LHCN-M2 (cell line): ENCODE measurements around the gene PCSK6. TPM values are rescaled to one million over a fixed set of nuclear protein-coding genes. Genes with fewer than 3 reads are reported as not detected.
A peak's percentile ranks its signal among the peaks of the same experiment; 100 is the strongest.

Experiments
- DNase-seq: peaks from one replicate; pipeline ENCODE4 v3.0.0-alpha.2; 2012; ENCODE audit warnings: low read depth
- total RNA-seq: library from RNA; depleted of rRNA; stranded (reverse); fragments of >200 nt; gene quantifications from 2 replicates; pipeline ENCODE4 v1.2.3, GENCODE V29; 2014

The PCSK6 gene
- total RNA-seq, 1 experiment from 2014 or later = 0.52 TPM

DNA sequence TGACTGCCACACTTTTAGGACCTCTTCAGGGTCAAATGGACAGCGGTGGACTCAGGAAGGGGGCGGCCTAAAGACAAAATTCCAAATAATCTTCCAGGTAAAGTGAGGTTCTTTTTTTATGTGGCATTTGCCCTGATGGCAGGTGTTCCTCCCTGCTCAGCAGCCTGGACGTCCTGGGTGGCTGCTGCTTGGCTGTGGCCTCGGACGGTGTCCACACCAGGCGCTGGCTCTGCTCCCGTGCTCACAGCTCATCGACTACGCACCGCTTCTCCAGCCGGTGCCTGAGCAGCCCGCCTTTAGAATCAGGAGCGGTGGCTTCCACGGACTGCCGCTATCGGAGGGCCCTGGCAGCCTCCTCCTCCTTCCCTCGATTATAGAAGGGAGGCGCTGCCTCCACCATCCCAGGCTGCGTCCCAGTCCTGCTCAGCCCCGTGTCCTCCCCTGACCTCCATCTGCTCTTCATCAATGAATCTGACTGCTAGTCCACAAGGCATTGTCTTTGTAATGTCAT is 41.9 kb downstream of the PCSK6 start:
- DNase-seq = no peak

DNA sequence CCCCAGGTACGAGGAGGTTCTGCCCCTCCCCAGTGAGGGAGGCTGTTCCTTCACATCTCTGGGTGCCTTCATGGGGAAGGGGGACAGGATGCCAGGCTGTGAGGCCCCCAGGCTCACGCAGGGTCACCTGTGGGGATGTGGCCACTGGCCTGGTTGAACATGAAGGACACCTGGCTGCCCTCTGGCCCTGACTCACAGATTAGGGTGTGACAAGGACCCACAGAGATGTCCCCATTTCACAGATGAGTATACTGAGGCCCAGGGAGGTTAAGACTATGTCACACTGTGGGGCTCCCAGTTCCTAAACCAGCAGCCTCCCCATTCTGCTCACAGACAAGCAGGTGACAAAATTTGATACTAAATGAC is 42.4 kb downstream of the PCSK6 start:
- DNase-seq = no peak

DNA sequence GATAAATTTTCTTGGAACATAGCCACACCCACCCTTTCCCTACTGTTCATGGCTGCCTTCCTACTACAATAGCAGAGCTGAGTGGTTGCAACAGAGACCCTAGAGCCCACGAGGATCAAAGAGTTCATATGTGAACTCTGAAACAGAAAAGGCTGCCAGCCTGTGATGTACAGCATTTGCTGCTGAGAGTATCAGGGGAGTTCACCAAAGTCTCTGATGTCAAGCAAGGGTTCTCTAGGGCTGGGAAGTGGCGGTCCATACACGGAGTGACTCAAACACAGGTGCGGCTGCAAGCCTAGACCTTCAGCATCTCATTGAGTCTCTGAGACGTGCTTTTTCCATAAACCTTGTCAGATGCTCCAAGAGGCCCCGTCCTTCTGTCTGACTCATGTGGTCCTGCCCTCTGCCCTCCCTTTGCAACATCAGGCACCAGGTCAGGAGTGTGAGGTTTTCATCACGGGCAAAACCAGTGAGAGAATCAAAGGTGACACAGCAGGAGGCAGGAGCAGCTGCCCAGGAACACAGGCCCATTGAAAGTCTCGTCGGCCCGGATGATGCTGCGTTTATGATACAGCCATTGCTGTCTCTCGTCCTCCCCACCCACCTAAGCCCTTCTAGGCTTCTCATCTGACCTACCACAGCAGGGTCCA is 42.9 kb downstream of the PCSK6 start:
- DNase-seq = no peak

DNA sequence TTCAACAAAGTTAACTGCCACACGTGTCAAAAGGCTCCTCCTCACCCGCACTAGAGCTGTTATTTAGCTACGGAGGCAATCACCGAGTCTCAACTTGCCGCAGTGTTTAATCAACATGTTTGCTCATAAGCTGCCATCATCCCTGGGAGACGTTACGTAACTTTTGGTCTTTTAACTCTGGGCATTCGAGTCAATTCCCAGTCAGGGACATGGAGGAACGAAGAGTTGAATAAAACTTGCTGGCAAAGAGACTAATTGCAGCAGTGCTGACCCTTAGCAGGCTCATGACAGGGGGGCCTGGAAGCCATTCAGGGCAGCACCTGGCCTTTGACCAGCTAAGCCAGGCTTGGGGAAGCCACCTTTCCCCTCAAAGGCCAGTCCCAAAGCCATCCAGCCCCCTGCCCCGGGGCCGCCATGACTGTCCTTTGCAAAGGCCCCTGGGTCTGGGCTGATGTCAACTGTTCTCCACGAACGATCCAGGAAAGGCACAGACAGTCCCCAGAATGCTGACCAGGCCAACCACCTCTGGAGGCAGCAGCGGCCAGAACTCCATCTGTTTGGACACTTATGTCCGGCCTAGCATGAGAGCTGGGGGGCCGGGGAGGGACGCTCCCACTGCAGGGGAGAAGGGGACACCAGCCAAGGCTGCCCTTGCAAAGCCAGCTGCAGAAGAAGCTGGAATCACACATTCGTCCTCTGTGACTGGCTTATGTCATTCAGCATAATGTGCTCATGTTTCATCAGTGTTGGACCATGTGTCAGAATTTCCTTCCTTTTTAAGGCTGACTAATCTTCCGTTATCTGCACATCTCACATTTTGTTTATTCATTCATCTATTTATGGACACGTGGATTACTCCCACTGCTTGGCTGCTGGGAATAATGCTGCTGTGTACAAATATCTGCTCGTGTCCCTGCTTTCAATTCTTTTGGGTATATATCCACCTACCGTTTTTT is 43.7 kb downstream of the PCSK6 start:
- peak; percentile 18 for DNase-seq

DNA sequence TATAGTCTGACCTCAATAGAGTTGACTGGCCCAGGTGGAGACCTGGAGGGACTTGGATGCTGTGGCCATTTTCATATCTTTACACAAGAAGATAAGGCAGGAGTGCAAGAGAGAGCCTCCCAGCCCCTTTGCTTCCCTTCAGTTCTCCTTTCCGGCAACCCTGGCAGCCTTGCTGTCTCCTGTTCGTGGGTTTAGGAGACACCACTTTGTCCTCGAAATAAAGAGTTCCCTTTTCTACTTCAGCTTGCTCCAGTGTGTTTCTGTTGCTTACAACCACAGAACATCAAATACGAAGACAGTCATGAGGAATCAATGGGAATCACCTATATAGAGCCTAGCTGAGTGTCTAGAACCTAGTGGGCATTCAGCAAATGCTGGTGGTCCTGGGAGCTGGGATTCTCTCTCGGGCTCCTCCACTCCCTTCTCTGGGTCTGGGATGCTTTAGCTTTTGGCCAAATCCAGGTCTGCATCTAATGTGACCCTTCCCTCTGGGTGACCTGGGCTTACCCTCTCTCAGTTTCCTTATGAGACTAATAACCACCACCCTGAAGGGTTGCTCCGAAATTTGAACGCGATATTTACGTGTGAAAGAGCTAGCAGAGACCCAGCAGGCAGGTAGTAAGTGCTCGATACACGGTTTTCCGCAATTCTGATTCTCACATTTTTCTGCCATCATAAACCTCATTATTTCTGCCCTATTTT is 44.5 kb downstream of the PCSK6 start:
- DNase-seq = no peak

DNA sequence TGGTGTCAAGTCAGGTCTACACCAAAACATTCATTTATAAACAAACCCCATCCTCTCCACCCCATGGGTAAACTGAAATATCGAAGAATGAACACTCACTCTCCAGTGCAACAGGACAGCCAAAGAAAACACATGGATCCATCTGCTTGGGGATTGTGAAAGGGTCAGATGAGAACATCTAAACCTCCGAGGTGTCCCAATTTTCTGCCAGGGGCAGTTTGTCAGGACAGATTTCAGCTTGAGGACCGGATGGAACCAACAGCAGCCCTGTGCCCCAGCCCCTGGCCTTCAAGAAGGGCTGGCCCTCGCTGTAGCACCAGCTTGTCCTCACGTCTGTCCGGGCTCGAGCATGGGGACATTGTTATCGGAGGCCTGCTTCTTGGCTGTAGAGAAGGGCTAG is 45.5 kb downstream of the PCSK6 start:
- no peak for DNase-seq

DNA sequence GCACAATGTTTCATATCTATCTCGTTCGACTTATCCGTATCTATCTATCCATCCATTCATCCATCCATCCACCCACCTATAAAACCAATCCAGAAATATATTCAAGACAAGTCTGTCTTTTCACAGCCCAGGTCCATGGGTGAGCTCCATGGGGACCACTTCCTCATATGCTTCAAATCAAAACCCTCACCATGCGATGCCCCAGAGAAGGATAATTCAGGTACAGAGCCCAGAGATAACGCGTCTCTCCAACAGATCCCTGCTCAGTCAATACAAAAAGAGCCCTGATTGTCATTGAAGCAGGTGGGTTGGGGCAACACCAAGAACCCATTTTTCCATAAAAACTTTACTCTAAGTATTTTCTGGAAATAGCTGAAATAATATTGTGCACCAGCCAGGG is 47.2 kb downstream of the PCSK6 start:
- no peak for DNase-seq

DNA sequence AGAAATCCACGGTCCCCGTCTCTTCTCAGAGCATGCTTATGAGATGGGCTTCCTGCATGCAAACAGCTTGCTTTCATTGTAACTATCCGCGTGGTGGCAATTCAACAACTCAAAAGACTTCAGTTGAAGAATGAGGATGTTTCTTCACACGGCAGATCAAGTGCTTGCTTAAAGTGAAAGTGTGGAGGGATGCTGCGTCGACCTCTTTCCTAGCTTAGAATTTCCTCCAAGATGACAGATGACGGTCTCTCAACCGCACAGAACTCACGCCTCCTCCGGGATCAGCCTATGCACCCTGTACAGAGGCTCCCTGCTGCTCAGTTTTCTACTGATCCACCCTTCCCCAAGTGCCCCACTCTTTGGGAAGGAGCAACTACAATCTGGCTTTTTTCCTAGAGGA is 47.8 kb downstream of the PCSK6 start:
- no peak for DNase-seq

DNA sequence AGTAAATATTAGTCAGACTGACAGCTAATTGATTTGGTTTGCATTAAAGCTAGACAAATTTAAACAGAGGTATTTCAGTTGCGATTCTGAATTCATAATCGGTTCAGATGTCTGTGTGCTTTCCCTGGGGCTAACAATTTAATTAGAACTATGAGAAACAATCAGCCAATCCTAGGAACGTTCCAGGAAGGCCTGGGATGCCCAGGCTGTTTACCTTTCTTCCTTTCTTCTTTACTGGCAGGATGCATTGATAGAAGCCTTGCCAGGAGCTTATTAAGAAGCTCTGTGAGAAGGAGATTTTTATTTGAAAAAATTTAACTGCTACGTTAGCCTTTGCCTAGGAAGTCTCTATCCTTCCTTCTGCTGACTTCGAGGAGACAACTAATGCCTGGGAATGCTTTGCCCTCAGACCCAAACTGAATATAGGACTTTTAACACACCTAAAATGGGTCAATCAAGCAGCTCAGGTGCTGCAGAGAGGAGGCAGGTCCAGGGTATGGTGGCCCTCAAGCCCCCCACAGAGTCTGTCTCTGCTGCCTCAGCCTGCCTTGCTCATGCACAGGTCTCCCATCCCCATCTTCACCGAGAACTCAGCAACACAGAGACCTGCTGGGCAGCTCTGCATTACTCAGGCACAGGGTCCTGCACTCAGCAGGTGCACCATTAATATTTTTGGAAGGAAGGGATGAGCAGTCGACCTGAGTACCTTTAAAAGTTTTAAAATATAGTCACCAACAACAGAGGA is 48.5 kb downstream of the PCSK6 start:
- no peak for DNase-seq

DNA sequence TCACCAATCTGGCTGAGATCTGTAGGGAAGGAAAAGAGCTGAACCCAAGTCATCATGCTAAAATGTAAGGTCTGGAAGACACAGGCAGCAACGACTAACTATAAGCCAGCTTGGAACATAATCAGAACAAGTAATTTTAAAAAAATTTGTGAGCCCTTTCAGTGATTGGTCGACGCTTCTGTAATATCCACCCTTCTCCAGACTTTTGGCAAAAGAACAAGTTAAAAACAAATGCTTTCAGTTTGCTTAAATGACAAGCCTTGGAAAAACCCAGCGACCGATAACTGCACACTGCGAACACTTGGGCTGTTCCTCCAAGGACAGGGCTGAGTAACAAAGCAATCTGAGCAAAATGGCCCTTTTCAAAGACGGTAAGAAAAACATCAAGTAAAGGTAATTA is 49.6 kb downstream of the PCSK6 start:
- no peak for DNase-seq

DNA sequence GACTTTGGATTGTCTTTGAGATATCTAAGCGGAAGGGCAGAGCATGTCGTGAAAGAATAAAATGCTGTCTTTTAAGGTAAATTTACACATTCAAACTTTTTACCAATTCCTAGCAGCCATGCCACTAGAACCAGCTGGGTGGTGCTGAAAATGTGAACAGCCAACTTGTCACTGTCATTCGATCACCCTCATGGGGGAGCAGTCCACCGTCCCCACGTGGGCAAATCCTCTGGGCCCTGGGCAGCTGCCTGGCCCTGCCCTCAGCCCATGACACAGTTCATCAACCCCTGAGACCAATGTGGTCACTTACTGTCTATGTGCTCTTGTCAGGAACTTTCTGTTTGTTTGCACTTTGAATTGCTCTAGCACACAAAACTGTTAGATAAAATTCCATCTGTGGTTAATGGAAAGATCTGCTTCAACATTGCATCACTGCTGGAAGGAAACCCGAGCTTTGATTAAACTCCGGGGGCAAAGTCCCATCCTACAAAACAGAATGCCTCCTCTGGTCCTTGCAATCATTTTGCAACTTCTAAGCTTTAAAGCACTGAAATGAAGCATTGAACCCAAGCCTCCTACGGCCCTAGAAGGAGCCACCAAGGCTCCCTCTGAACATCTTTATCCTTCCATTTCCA is 50.1 kb downstream of the PCSK6 start:
- no peak for DNase-seq

DNA sequence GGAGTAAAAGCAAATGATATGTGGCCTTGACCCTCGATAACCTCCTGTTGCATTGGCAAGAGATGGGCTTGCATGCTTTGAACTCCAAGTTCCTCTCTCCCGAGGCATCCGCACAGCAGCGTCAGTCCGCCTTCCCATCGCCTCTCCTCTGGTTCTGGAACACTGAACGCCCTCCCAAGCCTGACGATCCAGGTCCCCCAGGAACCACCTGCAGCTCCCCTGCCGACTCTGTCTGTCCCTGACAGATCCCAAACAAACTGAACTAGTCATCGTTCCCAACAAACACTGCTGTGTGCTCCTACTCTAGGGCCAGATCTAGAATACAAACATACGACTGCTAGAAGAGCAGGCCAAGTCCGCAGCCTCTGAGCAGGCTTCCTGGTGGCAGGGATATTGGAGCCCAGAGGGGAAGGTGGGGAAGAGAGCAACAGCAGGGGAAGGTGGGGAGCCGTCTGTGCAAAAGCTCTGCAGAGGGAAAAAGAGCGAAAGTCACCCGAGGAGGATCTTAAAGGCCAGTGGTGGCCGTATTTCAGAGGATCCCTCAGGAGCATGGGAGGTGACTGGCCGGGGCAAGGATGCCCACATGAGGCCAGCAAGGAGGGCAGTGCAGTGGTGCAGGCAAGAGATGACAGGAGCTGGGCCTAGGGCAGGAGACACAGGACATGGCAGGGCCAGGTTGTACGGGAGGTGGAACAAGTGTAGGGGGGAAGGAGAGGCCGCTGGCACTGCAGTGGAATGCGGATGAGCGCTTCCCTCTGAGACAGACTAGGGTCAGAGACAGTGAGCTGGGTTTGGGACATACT is 50.8 kb downstream of the PCSK6 start:
- DNase-seq = no peak

DNA sequence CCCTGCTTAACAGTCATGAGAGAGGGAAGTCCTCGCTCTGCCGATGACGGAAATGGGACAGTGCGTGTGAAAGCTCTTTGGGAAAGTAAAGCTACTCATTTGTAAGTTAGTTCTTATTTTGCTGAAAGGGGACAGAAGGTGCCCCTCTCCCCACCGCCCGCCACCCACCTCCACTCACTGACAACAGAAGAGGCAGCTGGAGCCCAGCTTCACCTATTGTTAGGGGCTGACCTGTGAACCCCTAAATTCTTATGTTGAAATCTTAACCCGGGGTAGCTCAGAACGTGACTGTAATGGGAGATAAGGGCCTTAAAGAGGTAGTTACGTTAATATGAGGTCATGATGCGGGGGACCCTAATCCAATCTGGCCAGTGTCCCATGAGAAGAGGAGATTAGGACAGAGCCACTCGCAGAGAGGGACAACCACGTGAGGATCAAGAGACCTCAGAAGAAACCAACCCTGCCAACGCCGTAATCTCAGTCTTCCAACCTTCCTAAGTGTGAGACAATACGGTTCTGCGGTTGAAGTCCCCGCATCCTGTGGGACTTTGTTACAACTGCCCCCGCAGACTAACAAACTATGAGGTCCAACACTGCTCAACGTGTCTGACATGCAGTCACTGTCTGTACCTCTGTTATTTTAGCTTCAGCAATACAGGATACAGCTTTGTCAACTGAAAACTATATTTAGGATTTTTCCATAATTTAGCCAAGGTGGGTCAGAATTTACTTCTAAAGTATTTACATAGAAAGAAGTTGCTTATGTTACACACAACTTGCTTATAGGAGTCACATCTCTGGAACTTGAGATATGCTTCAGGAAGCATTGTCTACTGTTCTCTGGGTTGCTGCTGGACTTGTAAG is 51.7 kb downstream of the PCSK6 start:
- DNase-seq = no peak

DNA sequence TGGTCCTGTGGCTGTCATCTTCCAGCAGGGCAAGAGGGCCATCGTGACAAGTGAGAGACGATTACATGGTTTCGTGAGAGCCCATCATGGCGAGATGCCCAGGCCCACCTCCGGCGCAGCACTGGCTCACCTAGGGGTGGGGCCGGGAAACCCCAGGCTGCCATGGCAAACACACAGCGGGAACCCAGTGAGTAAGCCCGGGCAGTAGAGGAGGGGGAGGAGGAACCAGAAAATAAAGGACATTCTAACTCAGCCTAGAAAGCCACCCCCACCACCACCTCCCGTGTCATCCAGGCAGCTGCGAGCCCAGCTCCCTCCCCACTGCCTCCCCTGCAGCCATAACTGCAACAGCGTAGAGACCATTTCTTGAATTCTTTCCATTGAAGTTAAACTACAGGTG is 52.3 kb downstream of the PCSK6 start:
- no peak for DNase-seq

DNA sequence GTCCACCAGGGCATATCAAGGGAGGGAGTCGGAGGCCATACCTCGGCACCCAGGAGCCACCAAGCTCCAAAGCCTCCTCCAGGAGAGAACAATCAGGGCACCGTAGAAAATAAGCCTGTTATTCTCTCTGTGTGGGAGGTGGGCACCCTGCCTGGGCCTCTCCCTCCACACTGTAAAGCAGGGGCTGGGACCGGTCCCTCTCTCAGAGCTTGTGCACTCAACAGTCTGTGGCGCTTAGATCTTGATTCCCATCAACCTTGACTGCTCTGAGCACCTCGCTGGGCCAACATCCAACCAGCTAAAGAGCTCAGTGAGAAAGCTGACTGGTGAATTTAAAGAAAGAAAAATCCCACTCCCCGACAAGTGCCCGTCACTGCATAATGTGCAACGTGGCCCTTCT is 53.0 kb downstream of the PCSK6 start:
- DNase-seq = no peak

DNA sequence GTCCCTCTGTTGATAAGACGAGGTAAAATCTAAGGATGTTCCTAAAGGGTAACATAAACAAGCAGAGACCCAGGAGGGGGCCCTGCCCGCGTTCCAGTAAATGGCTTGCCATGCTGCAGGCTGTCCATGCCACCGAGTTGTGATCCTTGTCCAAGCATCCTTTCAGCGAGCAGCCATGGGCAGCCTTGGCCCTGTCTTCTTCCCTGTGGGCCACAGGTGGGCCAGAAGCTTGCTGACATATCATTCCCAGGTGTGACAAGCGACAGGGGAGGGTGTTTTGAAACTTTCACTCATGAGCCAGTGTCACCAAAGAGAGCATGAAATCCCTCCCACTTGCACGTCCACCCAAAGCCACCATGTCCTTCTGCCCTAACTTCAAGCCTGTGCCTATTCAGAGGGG is 53.7 kb downstream of the PCSK6 start:
- no peak for DNase-seq

DNA sequence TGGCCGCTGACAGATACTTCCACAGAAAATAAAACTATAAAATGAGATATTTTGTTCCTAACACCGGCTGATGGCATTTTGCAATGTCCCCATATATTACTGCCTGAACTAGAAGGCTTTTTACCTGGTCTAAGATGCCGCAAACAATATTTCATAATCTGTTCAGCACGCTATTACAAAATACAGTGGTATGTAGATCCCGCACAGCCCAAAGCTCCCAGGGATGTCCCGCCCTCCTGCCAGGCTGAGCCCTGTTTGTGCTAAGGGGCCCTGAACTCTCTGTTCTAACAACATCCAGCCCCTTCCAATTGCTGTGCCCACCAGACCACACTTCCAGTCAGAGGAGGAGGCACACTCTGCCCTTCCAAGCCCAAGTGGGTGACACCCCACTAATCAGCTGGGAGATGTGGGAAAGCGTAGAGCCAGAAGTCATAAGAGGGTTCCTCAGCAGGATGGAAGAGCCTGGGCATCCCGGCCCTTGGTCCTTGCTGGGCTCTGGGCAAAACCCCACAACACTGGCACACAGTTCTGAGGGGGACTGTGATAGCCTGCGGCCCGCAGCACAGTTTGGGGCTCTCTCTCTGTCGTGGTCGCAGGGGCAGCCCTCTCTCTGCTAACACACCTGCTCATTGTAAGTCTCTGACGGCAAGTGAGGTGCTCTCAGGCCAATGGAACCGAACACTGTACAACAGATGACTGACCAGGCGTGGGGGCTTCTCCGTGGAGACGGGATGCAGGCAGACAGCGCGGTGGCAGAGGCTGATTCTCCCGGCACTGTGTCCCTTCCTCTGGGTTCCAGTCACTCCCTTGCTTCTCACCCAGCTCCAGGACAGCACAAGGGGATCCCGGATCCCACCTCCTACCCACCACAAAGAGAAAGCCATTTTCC is 55.2 kb downstream of the PCSK6 start:
- DNase-seq = no peak

DNA sequence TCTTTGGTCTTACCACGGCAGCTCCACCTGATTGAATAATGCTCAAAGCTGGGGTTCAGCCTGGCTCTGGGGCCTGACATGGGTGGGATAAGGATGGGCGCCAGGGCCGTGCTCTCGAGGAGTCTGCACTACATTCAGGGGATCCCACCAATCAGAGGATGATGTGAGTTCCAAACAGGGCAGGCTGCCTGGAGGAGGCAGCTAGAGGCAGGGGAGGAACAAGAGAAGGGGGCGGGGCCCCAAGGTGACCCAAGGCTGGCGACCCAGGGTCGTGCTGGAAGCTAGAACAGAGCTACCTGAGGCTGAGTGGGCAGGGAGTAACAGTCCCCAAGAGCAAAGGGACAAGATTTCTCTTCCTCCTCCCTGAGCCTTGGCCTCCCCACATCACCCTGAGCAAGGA is 56.1 kb downstream of the PCSK6 start:
- no peak for DNase-seq
